Endothelial cell of umbilical vein (primary cell): ENCODE data around the gene PDE6D.

Experiments used
- CTCF ChIP-seq, 2 donors: IDR thresholded peaks; 1 replicate in 1 of 2; 2 replicates in 1 of 2; pipeline ENCODE4 v1.5.1; 2011; ENCODE audit warnings: low read length in 2 of 2, mild to moderate bottlenecking in 2 of 2, moderate library complexity in 2 of 2, control low read depth in 1 of 2, inconsistent platforms in 1 of 2, low read depth in 1 of 2; ENCODE audit not compliant: insufficient read depth in 1 of 2; ENCODE audit errors: extremely low read depth in 1 of 2
- EZH2 ChIP-seq: IDR thresholded peaks from 2 replicates; pipeline ENCODE4 v1.6.1; 2012; ENCODE audit warnings: borderline replicate concordance, low read depth, mild to moderate bottlenecking, moderate library complexity, low read length, inconsistent platforms; ENCODE audit not compliant: severe bottlenecking
- GATA2 ChIP-seq: IDR thresholded peaks from 2 replicates; pipeline ENCODE4 v1.7.0; 2011; ENCODE audit warnings: low read depth, mild to moderate bottlenecking, moderate library complexity, mixed read lengths, low read length; ENCODE audit not compliant: insufficient read length, insufficient read depth
- MAX ChIP-seq: IDR thresholded peaks from 2 replicates; pipeline ENCODE4 v1.6.1; 2011; ENCODE audit not compliant: insufficient read depth, insufficient read length
- MYC ChIP-seq: IDR thresholded peaks from one replicate; pipeline ENCODE4 v1.6.1; 2011; ENCODE audit warnings: mild to moderate bottlenecking, low read depth, low read length
- POLR2A ChIP-seq: IDR thresholded peaks from 2 replicates; pipeline ENCODE4 v1.6.1; 2012; ENCODE audit warnings: low read depth, mild to moderate bottlenecking, control low read depth, low read length
- POLR2AphosphoS5 ChIP-seq: IDR thresholded peaks from 2 replicates; pipeline ENCODE4 v1.6.1; 2012; ENCODE audit warnings: low read depth, mild to moderate bottlenecking, control low read depth, low read length, moderate library complexity; ENCODE audit not compliant: insufficient read depth

- TF ChIP-seq POLR2A (no peak), CTCF (IDR thresholded peaks at IDR 0.05; ENCODE audit: extremely low read depth in 1 of 2, insufficient read depth in 1 of 2, low read depth in 1 of 2, low read length in 2 of 2) (no peak), MAX (no peak), EZH2 (no peak), POLR2AphosphoS5 (no peak), MYC (no peak), GATA2 (no peak)
Measured at GRCh38 chr2:231764124-231764523, 17.0 kb downstream of the PDE6D start.
